Cerebellar nuclear complex (tissue), 1 donor: Measurements from ENCODE around the gene PGAM2.

Source experiments
- DNase-seq, 2 experiments: peaks; one replicate each; lab custom pipeline; 2025; lab: John Stamatoyannopoulos, UW

The PGAM2 gene

GRCh38 chr7:44065431-44066110, at the start of gene PGAM2:
PGAM2 (minus strand) TSS chr7:44065567; CDS start chr7:44065529, 38 bp downstream.
- peak; percentile 86 to 90 for DNase-seq

- DNase-seq = no peak
These were observed 49.4 kb upstream of the PGAM2 start for GRCh38 chr7:44114586-44115310.

GRCh38 chr7:44113764-44114354, 48.5 kb upstream of the PGAM2 start:
- no peak for DNase-seq

GRCh38 chr7:44112997-44113763, 47.8 kb upstream of the PGAM2 start:
- no peak for DNase-seq

GRCh38 chr7:44112231-44112996, 47.0 kb upstream of the PGAM2 start:
- no peak for DNase-seq

GRCh38 chr7:44111761-44112160, 46.4 kb upstream of the PGAM2 start:
- DNase-seq = no peak

- no peak for DNase-seq
These were observed 45.6 kb upstream of the PGAM2 start for GRCh38 chr7:44110719-44111635.

- no peak for DNase-seq
These were observed 44.6 kb upstream of the PGAM2 start for GRCh38 chr7:44109991-44110390.

- no peak for DNase-seq
These were observed 43.7 kb upstream of the PGAM2 start for GRCh38 chr7:44108768-44109750.

GRCh38 chr7:44107961-44108767, 42.8 kb upstream of the PGAM2 start:
- no peak for DNase-seq

- DNase-seq = no peak
These were observed 42.0 kb upstream of the PGAM2 start for GRCh38 chr7:44107116-44107960.

- DNase-seq = no peak
These were observed 41.1 kb upstream of the PGAM2 start for GRCh38 chr7:44106311-44107065.

- no peak for DNase-seq
These were observed 40.5 kb upstream of the PGAM2 start for GRCh38 chr7:44105832-44106231.

GRCh38 chr7:44104860-44105771, 39.7 kb upstream of the PGAM2 start:
- no peak for DNase-seq
